WTC11 (cell line): ENCODE results near the gene MLN. TPM values are rescaled to one million over a fixed set of nuclear protein-coding genes. Genes with fewer than 3 reads are reported as not detected.

Experiments
- ATAC-seq: fragments of 200-7000 bp; cut with Tn5 transposase; 2 replicates; pipeline ENCODE4 v1.10.0; 2021; ENCODE audit warnings: mild to moderate bottlenecking, moderate library complexity
- CTCF ChIA-PET: fragments of 300-600 bp; sonication (Branson Sonifier 250); formaldehyde crosslinking; loops from one replicate; lab custom pipeline; 2021; ENCODE audit warnings: antibody characterized with exemption; lab: Charles Lee
- POLR2A ChIA-PET: fragments of 350-600 bp; sonication (Branson Sonifier 250); formaldehyde crosslinking; loops from one replicate; lab custom pipeline; 2021; ENCODE audit warnings: antibody characterized with exemption; lab: Charles Lee
- DNase-seq: peaks from one replicate; pipeline ENCODE4 v3.0.0; 2021; ENCODE audit warnings: low spot score
- H3K27ac Mint-ChIP-seq: 2 replicates; pipeline ENCODE4 v1.8.0; 2021; ENCODE audit warnings: mixed read lengths
- H3K27me3 Mint-ChIP-seq: 2 replicates; pipeline ENCODE4 v1.8.0; 2021; ENCODE audit warnings: low read depth, mild to moderate bottlenecking, moderate library complexity, mixed read lengths
- H3K36me3 Mint-ChIP-seq: 2 replicates; pipeline ENCODE4 v1.8.0; 2021; ENCODE audit warnings: mixed read lengths
- H3K4me1 Mint-ChIP-seq: 2 replicates; pipeline ENCODE4 v1.8.0; 2022; ENCODE audit warnings: mixed read lengths
- H3K4me3 Mint-ChIP-seq: 2 replicates; pipeline ENCODE4 v1.8.0; 2021; ENCODE audit warnings: mild to moderate bottlenecking, moderate library complexity, mixed read lengths
- H3K9me3 Mint-ChIP-seq: 2 replicates; pipeline ENCODE4 v1.8.0; 2021; ENCODE audit warnings: mixed read lengths
- ATF1 ChIP-seq: sonication (generic); formaldehyde crosslinking; IDR thresholded peaks from 2 replicates; pipeline ENCODE4 v1.8.1; 2023; ENCODE audit warnings: mild to moderate bottlenecking, moderate library complexity, missing genetic modification reagents
- CBFB ChIP-seq: sonication (generic); formaldehyde crosslinking; IDR thresholded peaks from 2 replicates; pipeline ENCODE4 v1.8.1; 2022; ENCODE audit warnings: mild to moderate bottlenecking, low read depth, missing genetic modification reagents
- CREM ChIP-seq: sonication (generic); formaldehyde crosslinking; IDR thresholded peaks from 2 replicates; pipeline ENCODE4 v1.8.1; 2022; ENCODE audit warnings: mild to moderate bottlenecking, missing genetic modification reagents, moderate library complexity
- EMX1 ChIP-seq: fragments of 250-450 bp; sonication (Bioruptor Pico); IDR thresholded peaks from 2 replicates; pipeline ENCODE4 v1.8.0; 2021; ENCODE audit warnings: mild to moderate bottlenecking
- PREB ChIP-seq: sonication (generic); formaldehyde crosslinking; IDR thresholded peaks from 2 replicates; pipeline ENCODE4 v1.8.1; 2022; ENCODE audit warnings: mild to moderate bottlenecking, missing genetic modification reagents, moderate library complexity, borderline replicate concordance
- PRRX2 ChIP-seq: fragments of 250-450 bp; sonication (Bioruptor Pico); IDR thresholded peaks from 2 replicates; pipeline ENCODE4 v1.8.0; 2021; ENCODE audit warnings: mild to moderate bottlenecking
- RORB ChIP-seq: fragments of 250-450 bp; sonication (Bioruptor Pico); IDR thresholded peaks from 2 replicates; pipeline ENCODE4 v1.9.0; 2021; ENCODE audit warnings: mild to moderate bottlenecking
- SMAD3 ChIP-seq: sonication (generic); formaldehyde crosslinking; IDR thresholded peaks from 2 replicates; pipeline ENCODE4 v1.8.0; 2022; ENCODE audit warnings: missing genetic modification reagents, mild to moderate bottlenecking, borderline replicate concordance
- ZNF263 ChIP-seq: sonication (generic); formaldehyde crosslinking; IDR thresholded peaks from 2 replicates; pipeline ENCODE4 v1.8.1; 2022; ENCODE audit warnings: low read depth, mild to moderate bottlenecking, moderate library complexity, missing genetic modification reagents
- ZNF281 ChIP-seq: sonication (generic); formaldehyde crosslinking; IDR thresholded peaks from 2 replicates; pipeline ENCODE4 v1.8.0; 2023; ENCODE audit warnings: mild to moderate bottlenecking, missing genetic modification reagents
- ZNF416 ChIP-seq: fragments of 250-450 bp; sonication (Bioruptor Pico); IDR thresholded peaks from 2 replicates; pipeline ENCODE4 v1.9.0; 2021; ENCODE audit warnings: mild to moderate bottlenecking, inconsistent platforms
- total RNA-seq: library from RNA; stranded (reverse); gene quantifications from 3 replicates; pipeline ENCODE4 v1.2.3, GENCODE V29; 2021
- TF ChIP-seq, protein P1 (sequence below): fragments of 250-450 bp; sonication (Bioruptor Pico); IDR thresholded peaks from 2 replicates; pipeline ENCODE4 v1.9.0; 2021; ENCODE audit warnings: mild to moderate bottlenecking
- TF ChIP-seq, protein P2 (sequence below): sonication (generic); formaldehyde crosslinking; IDR thresholded peaks from 2 replicates; pipeline ENCODE4 v1.8.0; 2022; ENCODE audit warnings: mild to moderate bottlenecking, missing genetic modification reagents
- TF ChIP-seq, protein P3 (sequence below): sonication (generic); formaldehyde crosslinking; IDR thresholded peaks from 2 replicates; pipeline ENCODE4 v1.8.1; 2023; ENCODE audit warnings: mild to moderate bottlenecking, moderate library complexity, missing genetic modification reagents
- TF ChIP-seq, protein P4 (sequence below): sonication (generic); formaldehyde crosslinking; IDR thresholded peaks from 2 replicates; pipeline ENCODE4 v1.8.0; 2023; ENCODE audit warnings: missing genetic modification reagents
- TF ChIP-seq, protein P5 (sequence below): fragments of 250-450 bp; sonication (Bioruptor Pico); IDR thresholded peaks from 2 replicates; pipeline ENCODE4 v1.9.0; 2021; ENCODE audit warnings: mild to moderate bottlenecking

Gene MLN
- total RNA-seq, 1 experiment from 2014 or later: not detected

GRCh38 chr6:33845031-33845745 is 41.4 kb upstream of the MLN start (continued):
- TF ChIP-seq, protein P1, sequence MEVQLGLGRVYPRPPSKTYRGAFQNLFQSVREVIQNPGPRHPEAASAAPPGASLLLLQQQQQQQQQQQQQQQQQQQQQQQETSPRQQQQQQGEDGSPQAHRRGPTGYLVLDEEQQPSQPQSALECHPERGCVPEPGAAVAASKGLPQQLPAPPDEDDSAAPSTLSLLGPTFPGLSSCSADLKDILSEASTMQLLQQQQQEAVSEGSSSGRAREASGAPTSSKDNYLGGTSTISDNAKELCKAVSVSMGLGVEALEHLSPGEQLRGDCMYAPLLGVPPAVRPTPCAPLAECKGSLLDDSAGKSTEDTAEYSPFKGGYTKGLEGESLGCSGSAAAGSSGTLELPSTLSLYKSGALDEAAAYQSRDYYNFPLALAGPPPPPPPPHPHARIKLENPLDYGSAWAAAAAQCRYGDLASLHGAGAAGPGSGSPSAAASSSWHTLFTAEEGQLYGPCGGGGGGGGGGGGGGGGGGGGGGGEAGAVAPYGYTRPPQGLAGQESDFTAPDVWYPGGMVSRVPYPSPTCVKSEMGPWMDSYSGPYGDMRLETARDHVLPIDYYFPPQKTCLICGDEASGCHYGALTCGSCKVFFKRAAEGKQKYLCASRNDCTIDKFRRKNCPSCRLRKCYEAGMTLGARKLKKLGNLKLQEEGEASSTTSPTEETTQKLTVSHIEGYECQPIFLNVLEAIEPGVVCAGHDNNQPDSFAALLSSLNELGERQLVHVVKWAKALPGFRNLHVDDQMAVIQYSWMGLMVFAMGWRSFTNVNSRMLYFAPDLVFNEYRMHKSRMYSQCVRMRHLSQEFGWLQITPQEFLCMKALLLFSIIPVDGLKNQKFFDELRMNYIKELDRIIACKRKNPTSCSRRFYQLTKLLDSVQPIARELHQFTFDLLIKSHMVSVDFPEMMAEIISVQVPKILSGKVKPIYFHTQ (CRISPR knock-in tag): no peak
- TF ChIP-seq ZNF263 (no peak), RORB (no peak), SMAD3 (no peak)
- TF ChIP-seq, protein P2, sequence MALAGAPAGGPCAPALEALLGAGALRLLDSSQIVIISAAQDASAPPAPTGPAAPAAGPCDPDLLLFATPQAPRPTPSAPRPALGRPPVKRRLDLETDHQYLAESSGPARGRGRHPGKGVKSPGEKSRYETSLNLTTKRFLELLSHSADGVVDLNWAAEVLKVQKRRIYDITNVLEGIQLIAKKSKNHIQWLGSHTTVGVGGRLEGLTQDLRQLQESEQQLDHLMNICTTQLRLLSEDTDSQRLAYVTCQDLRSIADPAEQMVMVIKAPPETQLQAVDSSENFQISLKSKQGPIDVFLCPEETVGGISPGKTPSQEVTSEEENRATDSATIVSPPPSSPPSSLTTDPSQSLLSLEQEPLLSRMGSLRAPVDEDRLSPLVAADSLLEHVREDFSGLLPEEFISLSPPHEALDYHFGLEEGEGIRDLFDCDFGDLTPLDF (CRISPR knock-in tag): no peak

- POLR2A ChIA-PET: interaction anchor here (0.8 kb wide), 1 partner anchor 11 kb away, joined by 3 read pairs; no protein-coding TSS in a partner anchor
- no peak overlapping the region for H3K4me3 Mint-ChIP-seq
- no peak for ATAC-seq
- H3K27ac Mint-ChIP-seq: no peak overlapping the region
- no peaks in the 10 kb centered on the region for H3K9me3 Mint-ChIP-seq
- H3K36me3 Mint-ChIP-seq: no peaks in the 10 kb centered on the region
- no peak for DNase-seq
- TF ChIP-seq ZNF281 (CRISPR knock-in tag) (no peak), ZNF416 (no peak), ATF1 (CRISPR knock-in tag) (no peak), CREM (no peak), EMX1 (CRISPR knock-in tag) (no peak), PRRX2 (CRISPR knock-in tag) (no peak), PREB (CRISPR knock-in tag) (no peak), CBFB (CRISPR knock-in tag) (no peak)
- TF ChIP-seq, protein P3, sequence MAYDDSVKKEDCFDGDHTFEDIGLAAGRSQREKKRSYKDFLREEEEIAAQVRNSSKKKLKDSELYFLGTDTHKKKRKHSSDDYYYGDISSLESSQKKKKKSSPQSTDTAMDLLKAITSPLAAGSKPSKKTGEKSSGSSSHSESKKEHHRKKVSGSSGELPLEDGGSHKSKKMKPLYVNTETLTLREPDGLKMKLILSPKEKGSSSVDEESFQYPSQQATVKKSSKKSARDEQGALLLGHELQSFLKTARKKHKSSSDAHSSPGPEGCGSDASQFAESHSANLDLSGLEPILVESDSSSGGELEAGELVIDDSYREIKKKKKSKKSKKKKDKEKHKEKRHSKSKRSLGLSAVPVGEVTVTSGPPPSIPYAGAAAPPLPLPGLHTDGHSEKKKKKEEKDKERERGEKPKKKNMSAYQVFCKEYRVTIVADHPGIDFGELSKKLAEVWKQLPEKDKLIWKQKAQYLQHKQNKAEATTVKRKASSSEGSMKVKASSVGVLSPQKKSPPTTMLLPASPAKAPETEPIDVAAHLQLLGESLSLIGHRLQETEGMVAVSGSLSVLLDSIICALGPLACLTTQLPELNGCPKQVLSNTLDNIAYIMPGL (CRISPR knock-in tag): no peak
- TF ChIP-seq, protein P4, sequence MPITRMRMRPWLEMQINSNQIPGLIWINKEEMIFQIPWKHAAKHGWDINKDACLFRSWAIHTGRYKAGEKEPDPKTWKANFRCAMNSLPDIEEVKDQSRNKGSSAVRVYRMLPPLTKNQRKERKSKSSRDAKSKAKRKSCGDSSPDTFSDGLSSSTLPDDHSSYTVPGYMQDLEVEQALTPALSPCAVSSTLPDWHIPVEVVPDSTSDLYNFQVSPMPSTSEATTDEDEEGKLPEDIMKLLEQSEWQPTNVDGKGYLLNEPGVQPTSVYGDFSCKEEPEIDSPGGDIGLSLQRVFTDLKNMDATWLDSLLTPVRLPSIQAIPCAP (CRISPR knock-in tag): no peak
- TF ChIP-seq, protein P5, sequence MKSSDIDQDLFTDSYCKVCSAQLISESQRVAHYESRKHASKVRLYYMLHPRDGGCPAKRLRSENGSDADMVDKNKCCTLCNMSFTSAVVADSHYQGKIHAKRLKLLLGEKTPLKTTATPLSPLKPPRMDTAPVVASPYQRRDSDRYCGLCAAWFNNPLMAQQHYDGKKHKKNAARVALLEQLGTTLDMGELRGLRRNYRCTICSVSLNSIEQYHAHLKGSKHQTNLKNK (CRISPR knock-in tag): no peak
- TF ChIP-seq, all 79 proteins: peak for 0
- CTCF ChIA-PET: interaction anchor here (1.1 to 1.4 kb wide), 3 partner anchors 14 to 212 kb away, joined by 3 read pairs; no protein-coding TSS in a partner anchor
- H3K4me1 Mint-ChIP-seq: peaks cover 21% of the 10 kb centered on the region
- peaks cover 7% of the 10 kb centered on the region for H3K27me3 Mint-ChIP-seq
These were observed 39.6 kb upstream of the MLN start for GRCh38 chr6:33843131-33844121.
